NCI-H146 (cell line): ENCODE data around the gene HTR1A.

ENCODE experiments used
- DNase-seq: peaks from one replicate; lab custom pipeline; 2025; lab: John Stamatoyannopoulos, UW

The HTR1A gene

GRCh38 chr5:63962279-63962678, at the start of gene HTR1A:
Gene HTR1A (minus strand): TSS chr5:63962445. CDS start chr5:63961719, 726 bp downstream.
- DNase-seq, result no peak

- no peak for DNase-seq
Observed at GRCh38 chr5:64003966-64004365, 41.7 kb upstream of the HTR1A start.

- no peak for DNase-seq
Observed at GRCh38 chr5:64000096-64000495, 37.9 kb upstream of the HTR1A start.

GRCh38 chr5:63987053-63987452, 24.8 kb upstream of the HTR1A start:
- DNase-seq, result no peak

- DNase-seq, result no peak
Observed at GRCh38 chr5:63981864-63982263, 19.6 kb upstream of the HTR1A start.

GRCh38 chr5:63963926-63964325, 1.7 kb upstream of the HTR1A start:
- no peak for DNase-seq

- peak; percentile 38 for DNase-seq
Observed at GRCh38 chr5:63963080-63963735, 963 bp upstream of the HTR1A start.

- no peak for DNase-seq
Observed at GRCh38 chr5:63961598-63962161, 565 bp downstream of the HTR1A start.

- DNase-seq, result no peak
Observed at GRCh38 chr5:63961125-63961597, 1.1 kb downstream of the HTR1A start.

- no peak for DNase-seq
Observed at GRCh38 chr5:63960646-63961045, 1.6 kb downstream of the HTR1A start.

- DNase-seq, result peak; percentile 43
Observed at GRCh38 chr5:63959177-63959982, 2.9 kb downstream of the HTR1A start.

GRCh38 chr5:63958654-63959053, 3.6 kb downstream of the HTR1A start:
- DNase-seq, result no peak

- no peak for DNase-seq
Observed at GRCh38 chr5:63957617-63958016, 4.6 kb downstream of the HTR1A start.

- no peak for DNase-seq
Observed at GRCh38 chr5:63953217-63953616, 9.0 kb downstream of the HTR1A start.

- no peak for DNase-seq
Observed at GRCh38 chr5:63935103-63935502, 27.1 kb downstream of the HTR1A start.

GRCh38 chr5:63931836-63932235, 30.4 kb downstream of the HTR1A start:
- no peak for DNase-seq

- DNase-seq, result no peak
Observed at GRCh38 chr5:63928451-63928850, 33.8 kb downstream of the HTR1A start.

GRCh38 chr5:63923914-63924313, 38.3 kb downstream of the HTR1A start:
- peak; percentile 3 for DNase-seq

- DNase-seq, result no peak
Observed at GRCh38 chr5:63919763-63920478, 42.3 kb downstream of the HTR1A start.

GRCh38 chr5:63916786-63917185, 45.5 kb downstream of the HTR1A start:
- DNase-seq, result no peak

GRCh38 chr5:63911871-63912270, 50.4 kb downstream of the HTR1A start:
- no peak for DNase-seq
